OCI-LY1 (cell line): ENCODE results near the gene AMH.

Experiments used
- H2AFZ ChIP-seq: fragments of 200-600 bp; sonication (generic), shearing (Covaris generic); 2 replicates; pipeline ENCODE4 v1.6.0; 2014; ENCODE audit warnings: antibody characterized with exemption, mild to moderate bottlenecking, low read length
- H3F3A ChIP-seq: fragments of 200-600 bp; sonication (generic), shearing (Covaris generic); 2 replicates; pipeline ENCODE4 v1.6.0; 2014; ENCODE audit warnings: mild to moderate bottlenecking, antibody characterized with exemption, low read length, moderate library complexity; ENCODE audit not compliant: insufficient read depth
- H3K27ac ChIP-seq: fragments of 200-600 bp; sonication (generic); 2 replicates; pipeline ENCODE4 v1.5.1; 2014; ENCODE audit warnings: low read length, mixed run types, mild to moderate bottlenecking, low read depth; ENCODE audit not compliant: poor library complexity, severe bottlenecking
- H3K27me3 ChIP-seq: fragments of 200-600 bp; sonication (generic); 2 replicates; pipeline ENCODE4 v1.6.0; 2014; ENCODE audit warnings: antibody characterized with exemption, mild to moderate bottlenecking, low read length, moderate library complexity; ENCODE audit not compliant: insufficient read depth
- H3K36me3 ChIP-seq: fragments of 200-600 bp; sonication (generic); 2 replicates; pipeline ENCODE4 v1.6.1; 2014; ENCODE audit warnings: mild to moderate bottlenecking, antibody characterized with exemption, low read length, moderate library complexity, mixed read lengths; ENCODE audit not compliant: insufficient read depth
- H3K4me1 ChIP-seq: fragments of 200-600 bp; sonication (generic); 2 replicates; pipeline ENCODE4 v1.5.1; 2014; ENCODE audit warnings: mild to moderate bottlenecking, low read length, moderate library complexity; ENCODE audit not compliant: insufficient read depth, severe bottlenecking
- H3K4me2 ChIP-seq: fragments of 200-600 bp; sonication (generic), shearing (Covaris generic); 2 replicates; pipeline ENCODE4 v1.6.1; 2014; ENCODE audit warnings: low read length
- H3K4me3 ChIP-seq: fragments of 200-600 bp; sonication (generic); 2 replicates; pipeline ENCODE4 v1.5.1; 2014; ENCODE audit warnings: low read length, low read depth, mild to moderate bottlenecking, mixed read lengths; ENCODE audit not compliant: poor library complexity, severe bottlenecking
- H3K79me2 ChIP-seq: fragments of 200-600 bp; shearing (Covaris generic); 2 replicates; pipeline ENCODE4 v1.6.1; 2016; ENCODE audit warnings: mixed run types, low read length, mixed read lengths; ENCODE audit not compliant: insufficient read depth
- H3K9ac ChIP-seq: fragments of 200-600 bp; sonication (generic), shearing (Covaris generic); 2 replicates; pipeline ENCODE4 v1.6.1; 2014; ENCODE audit warnings: mild to moderate bottlenecking, low read length, mixed read lengths
- H3K9me2 ChIP-seq: fragments of 200-600 bp; sonication (generic), shearing (Covaris generic); 2 replicates; pipeline ENCODE4 v1.6.1; 2014; ENCODE audit warnings: low read depth, mild to moderate bottlenecking, low read length, mixed read lengths
- H3K9me3 ChIP-seq: fragments of 200-600 bp; shearing (Covaris generic); 2 replicates; pipeline ENCODE4 v1.6.1; 2014; ENCODE audit warnings: low read length, mixed read lengths
- H4K20me1 ChIP-seq: fragments of 200-600 bp; sonication (generic), shearing (Covaris generic); 2 replicates; pipeline ENCODE4 v1.6.0; 2016; ENCODE audit warnings: mild to moderate bottlenecking, low read length; ENCODE audit not compliant: insufficient read depth
- CTCF ChIP-seq: fragments of 200-600 bp; sonication (generic), shearing (Covaris generic); IDR thresholded peaks from 2 replicates; pipeline ENCODE4 v1.5.1; 2017; ENCODE audit warnings: mild to moderate bottlenecking, antibody characterized with exemption, low read length, moderate library complexity, mixed read lengths
- EZH2 ChIP-seq: fragments of 200-600 bp; sonication (generic), shearing (Covaris generic); IDR thresholded peaks from 2 replicates; pipeline ENCODE4 v1.8.0; 2017; ENCODE audit warnings: borderline replicate concordance, mixed run types, mild to moderate bottlenecking, antibody characterized with exemption, low read length, moderate library complexity, mixed read lengths

The AMH gene

GRCh38 chr19:2201473-2202148 is 47.5 kb upstream of the AMH start:
- no peak overlapping the region for H3K27ac ChIP-seq
- no peaks in the 10 kb centered on the region for H3K36me3 ChIP-seq
- no peaks in the 10 kb centered on the region for H3K79me2 ChIP-seq

GRCh38 chr19:2202366-2202765 is 46.8 kb upstream of the AMH start:
- Histone ChIP-seq H3K4me2 (no peak overlapping the region), H3F3A (no peaks in the 10 kb centered on the region), H3K27ac (no peak overlapping the region), H3K27me3 (no peaks in the 10 kb centered on the region), H3K9me2 (no peaks in the 10 kb centered on the region), H4K20me1 (no peaks in the 10 kb centered on the region), H3K4me3 (no peak overlapping the region), H2AFZ (no peak overlapping the region), H3K4me1 (no peaks in the 10 kb centered on the region), H3K36me3 (no peaks in the 10 kb centered on the region), H3K79me2 (no peaks in the 10 kb centered on the region), H3K9ac (no peak overlapping the region), H3K9me3 (no peaks in the 10 kb centered on the region)
- TF ChIP-seq EZH2 (no peak), CTCF (no peak)

More at GRCh38 chr19:2201473-2202148, 47.5 kb upstream of the AMH start:
- Histone ChIP-seq H3K27me3 (no peaks in the 10 kb centered on the region), H3K9me2 (no peaks in the 10 kb centered on the region), H3K4me3 (no peak overlapping the region), H3K9ac (no peak overlapping the region), H2AFZ (no peak overlapping the region), H3K4me1 (no peaks in the 10 kb centered on the region), H3F3A (no peaks in the 10 kb centered on the region), H3K9me3 (no peaks in the 10 kb centered on the region), H3K4me2 (no peak overlapping the region), H4K20me1 (no peaks in the 10 kb centered on the region)
- TF ChIP-seq CTCF (no peak), EZH2 (no peak)

GRCh38 chr19:2207008-2207407 is 42.1 kb upstream of the AMH start:
- Histone ChIP-seq H3K4me1 (peaks cover 3% of the 10 kb centered on the region), H3K79me2 (no peaks in the 10 kb centered on the region), H3K9me3 (no peaks in the 10 kb centered on the region), H4K20me1 (no peaks in the 10 kb centered on the region), H2AFZ (no peak overlapping the region), H3K27me3 (no peaks in the 10 kb centered on the region), H3K36me3 (peaks cover 14% of the 10 kb centered on the region), H3F3A (no peaks in the 10 kb centered on the region), H3K27ac (no peak overlapping the region), H3K9ac (no peak overlapping the region), H3K4me3 (no peak overlapping the region), H3K9me2 (no peaks in the 10 kb centered on the region), H3K4me2 (no peak overlapping the region)
- TF ChIP-seq CTCF: no peak
